Neural progenitor cell (in vitro differentiated cells): Measurements from ENCODE around the gene TMEM204. TPM values are rescaled to one million over a fixed set of nuclear protein-coding genes. Genes with fewer than 3 reads are reported as not detected.

Experiments
- DNase-seq: peaks from one replicate; pipeline ENCODE4 v3.0.0-alpha.2; 2016; ENCODE audit warnings: low spot score
- H2AFZ ChIP-seq: fragments of 200-600 bp; sonication (generic); replicated peaks from 2 replicates; pipeline ENCODE4 v1.6.1; 2016; ENCODE audit warnings: antibody characterized with exemption
- H3F3A ChIP-seq: fragments of 200-600 bp; sonication (generic); 2 replicates; pipeline ENCODE4 v1.6.1; 2016; ENCODE audit warnings: antibody characterized with exemption, low read depth
- H3K27ac ChIP-seq: fragments of 200-600 bp; sonication (generic); 2 replicates; pipeline ENCODE4 v1.5.1; 2016; ENCODE audit warnings: mild to moderate bottlenecking
- H3K27me3 ChIP-seq: fragments of 200-600 bp; sonication (generic); 2 replicates; pipeline ENCODE4 v1.6.1; 2016; ENCODE audit warnings: mild to moderate bottlenecking, moderate library complexity
- H3K36me3 ChIP-seq: fragments of 200-600 bp; sonication (generic); 2 replicates; pipeline ENCODE4 v1.5.1; 2016
- H3K4me1 ChIP-seq: fragments of 200-600 bp; sonication (generic); 2 replicates; pipeline ENCODE4 v1.6.1; 2016; ENCODE audit warnings: mixed run types
- H3K4me2 ChIP-seq: fragments of 200-600 bp; sonication (generic); 2 replicates; pipeline ENCODE4 v1.6.1; 2016
- H3K4me3 ChIP-seq: fragments of 200-600 bp; sonication (generic); 2 replicates; pipeline ENCODE4 v1.5.1; 2016
- H3K79me2 ChIP-seq: fragments of 200-600 bp; sonication (generic); 2 replicates; pipeline ENCODE4 v1.6.1; 2016; ENCODE audit warnings: low read depth
- H3K9ac ChIP-seq: fragments of 200-600 bp; sonication (generic); 2 replicates; pipeline ENCODE4 v1.6.1; 2016
- H3K9me3 ChIP-seq: fragments of 200-600 bp; sonication (generic); 2 replicates; pipeline ENCODE4 v1.5.1; 2016; ENCODE audit warnings: low read depth
- H4K20me1 ChIP-seq: fragments of 200-600 bp; sonication (generic); 2 replicates; pipeline ENCODE4 v1.6.1; 2016; ENCODE audit warnings: low read depth
- H3K27ac Mint-ChIP-seq: 3 replicates; pipeline ENCODE4 v1.8.0; 2021; ENCODE audit warnings: mixed read lengths
- H3K27me3 Mint-ChIP-seq: 2 replicates; pipeline ENCODE4 v1.8.0; 2022; ENCODE audit warnings: low read depth, mild to moderate bottlenecking, inconsistent platforms, moderate library complexity, mixed read lengths; ENCODE audit not compliant: insufficient read depth
- H3K36me3 Mint-ChIP-seq: 3 replicates; pipeline ENCODE4 v1.8.0; 2021; ENCODE audit warnings: mixed read lengths
- H3K4me1 Mint-ChIP-seq: 3 replicates; pipeline ENCODE4 v1.8.0; 2021; ENCODE audit warnings: mixed read lengths
- H3K4me3 Mint-ChIP-seq: 3 replicates; pipeline ENCODE4 v1.8.0; 2021; ENCODE audit warnings: mild to moderate bottlenecking, moderate library complexity, mixed read lengths
- H3K9me3 Mint-ChIP-seq: 3 replicates; pipeline ENCODE4 v1.8.0; 2020; ENCODE audit warnings: mixed read lengths
- CTCF ChIP-seq: fragments of 200-600 bp; sonication (generic); IDR thresholded peaks from 2 replicates; pipeline ENCODE4 v1.5.1; 2017; ENCODE audit warnings: antibody characterized with exemption, mild to moderate bottlenecking
- EZH2 ChIP-seq: fragments of 200-600 bp; sonication (generic); IDR thresholded peaks from 2 replicates; pipeline ENCODE4 v1.6.1; 2017; ENCODE audit warnings: antibody characterized with exemption, mild to moderate bottlenecking, moderate library complexity
- EZH2phosphoT487 ChIP-seq: fragments of 200-600 bp; sonication (generic); IDR thresholded peaks from 2 replicates; pipeline ENCODE4 v1.6.1; 2017; ENCODE audit warnings: antibody characterized with exemption
- total RNA-seq: library from RNA; depleted of rRNA; stranded (reverse); fragments of >200 nt; gene quantifications from 2 replicates; pipeline ENCODE4 v1.2.3, GENCODE V29; 2015; ENCODE audit warnings: low replicate concordance

The TMEM204 gene
- total RNA-seq, 1 donor from 2014 or later, result not detected

GRCh38 chr16:1541293-1542165 lies 8.1 kb downstream of the TMEM204 start:
- no peaks in the 10 kb centered on the region for H3K36me3 ChIP-seq
- Mint-ChIP-seq H3K9me3 (no peaks in the 10 kb centered on the region), H3K4me3 (no peak overlapping the region), H3K27me3 (peaks cover 5% of the 10 kb centered on the region), H3K36me3 (peaks cover 7% of the 10 kb centered on the region), H3K27ac (no peak overlapping the region), H3K4me1 (peaks cover 5% of the 10 kb centered on the region)
- H3K27me3 ChIP-seq, result no peaks in the 10 kb centered on the region
- peaks cover 7% of the 10 kb centered on the region for H4K20me1 ChIP-seq
- H2AFZ ChIP-seq, result no peak overlapping the region
- H3K4me2 ChIP-seq, result no peak overlapping the region
- no peak for DNase-seq
- TF ChIP-seq CTCF (no peak), EZH2 (no peak), EZH2phosphoT487 (no peak)
- H3K9me3 ChIP-seq, result no peaks in the 10 kb centered on the region
- H3K4me3 ChIP-seq, result no peak overlapping the region
- no peaks in the 10 kb centered on the region for H3K79me2 ChIP-seq
- H3K4me1 ChIP-seq, result no peaks in the 10 kb centered on the region
- no peak overlapping the region for H3K27ac ChIP-seq
- H3K9ac ChIP-seq, result no peak overlapping the region
- H3F3A ChIP-seq, result no peaks in the 10 kb centered on the region

- Mint-ChIP-seq H3K27ac (no peak overlapping the region), H3K4me1 (peaks cover 3% of the 10 kb centered on the region), H3K4me3 (no peak overlapping the region), H3K27me3 (peaks cover 5% of the 10 kb centered on the region), H3K9me3 (no peaks in the 10 kb centered on the region), H3K36me3 (peaks cover 4% of the 10 kb centered on the region)
- Histone ChIP-seq H3K4me2 (no peak overlapping the region), H3K4me3 (no peak overlapping the region), H4K20me1 (peaks cover 7% of the 10 kb centered on the region), H3K36me3 (no peaks in the 10 kb centered on the region), H3F3A (no peaks in the 10 kb centered on the region), H3K79me2 (no peaks in the 10 kb centered on the region), H3K27me3 (no peaks in the 10 kb centered on the region), H3K9ac (no peak overlapping the region), H3K27ac (no peak overlapping the region), H2AFZ (no peak overlapping the region), H3K9me3 (no peaks in the 10 kb centered on the region), H3K4me1 (no peaks in the 10 kb centered on the region)
- TF ChIP-seq CTCF (no peak), EZH2phosphoT487 (no peak), EZH2 (no peak)
- no peak for DNase-seq
These were observed 8.7 kb downstream of the TMEM204 start for GRCh38 chr16:1542166-1542500.

DNA sequence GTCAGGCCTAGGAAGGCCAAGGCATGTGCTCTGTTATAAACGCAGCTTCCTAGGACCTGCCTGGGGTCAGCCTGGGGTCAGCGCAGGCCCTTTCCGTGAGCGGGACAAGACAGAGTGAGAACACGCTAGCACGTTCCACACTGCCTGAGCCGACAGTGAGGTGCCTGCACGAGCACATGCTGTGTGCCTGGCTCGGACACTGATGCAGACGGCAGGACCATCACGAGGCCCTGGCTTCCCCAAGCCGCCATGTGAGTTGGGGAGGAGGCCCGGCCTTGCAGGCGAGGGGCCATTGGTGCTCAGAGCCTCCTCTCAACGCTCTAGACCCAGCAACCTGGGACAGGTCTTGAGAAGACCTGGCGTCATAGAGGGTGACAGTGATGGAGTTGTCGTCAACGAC lies 9.1 kb downstream of the TMEM204 start:
- Mint-ChIP-seq H3K36me3 (peaks cover 4% of the 10 kb centered on the region), H3K4me3 (no peak overlapping the region), H3K9me3 (no peaks in the 10 kb centered on the region), H3K27ac (no peak overlapping the region), H3K4me1 (peaks cover 3% of the 10 kb centered on the region), H3K27me3 (peaks cover 5% of the 10 kb centered on the region)
- H4K20me1 ChIP-seq, result peaks cover 7% of the 10 kb centered on the region
- H3K27ac ChIP-seq, result no peak overlapping the region
- no peaks in the 10 kb centered on the region for H3K27me3 ChIP-seq
- H3K9me3 ChIP-seq, result no peaks in the 10 kb centered on the region
- no peak overlapping the region for H3K4me2 ChIP-seq
- no peaks in the 10 kb centered on the region for H3K4me1 ChIP-seq
- H3K4me3 ChIP-seq, result no peak overlapping the region
- H3F3A ChIP-seq, result no peaks in the 10 kb centered on the region
- no peak for TF ChIP-seq EZH2
- no peak for TF ChIP-seq EZH2phosphoT487
- TF ChIP-seq CTCF, result no peak
- no peak overlapping the region for H3K9ac ChIP-seq
- no peaks in the 10 kb centered on the region for H3K36me3 ChIP-seq
- no peaks in the 10 kb centered on the region for H3K79me2 ChIP-seq
- no peak overlapping the region for H2AFZ ChIP-seq
- no peak for DNase-seq
